Common myeloid progenitor, CD34-positive (primary cell): ENCODE results near the gene MDM1.

Experiments used
- CTCF ChIA-PET: fragments of 350-600 bp; sonication (Branson Sonifier 250); formaldehyde crosslinking; loops from one replicate; lab custom pipeline; 2021; ENCODE audit warnings: antibody characterized with exemption; lab: Charles Lee
- POLR2A ChIA-PET: fragments of 350-600 bp; sonication (Branson Sonifier 250); formaldehyde crosslinking; loops from one replicate; lab custom pipeline; 2021; ENCODE audit warnings: antibody characterized with exemption; lab: Charles Lee
- DNase-seq, 3 donors: peaks; one replicate each; pipeline versions ENCODE4 v3.0.0 to v3.0.0-alpha.2; 2013
- H3K27ac ChIP-seq, 2 experiments: 1 replicate in 1 of 2; 2 replicates in 1 of 2; pipeline ENCODE4 v1.7.0; 2013; ENCODE audit warnings: inconsistent platforms in 2 of 2, low read length in 2 of 2, mild to moderate bottlenecking in 2 of 2, low read depth in 1 of 2, moderate library complexity in 1 of 2; ENCODE audit not compliant: severe bottlenecking in 2 of 2, insufficient read depth in 1 of 2, poor library complexity in 1 of 2
- H3K27me3 ChIP-seq, 5 experiments: replicated peaks in 2 of 5; 1 replicate in 3 of 5; 2 replicates in 2 of 5; pipeline versions ENCODE4 v1.6.1 to v1.7.0; 2013; ENCODE audit warnings: low read length in 4 of 5, mild to moderate bottlenecking in 2 of 5, moderate library complexity in 2 of 5, inconsistent platforms in 1 of 5; ENCODE audit not compliant: insufficient read depth in 5 of 5, control insufficient read depth in 4 of 5
- H3K36me3 ChIP-seq, 4 experiments: 1 replicate in 2 of 4; 2 replicates in 2 of 4; pipeline versions ENCODE4 v1.6.1 to v1.7.0; 2013; ENCODE audit warnings: low read length in 3 of 4, control low read depth in 1 of 4, mild to moderate bottlenecking in 1 of 4; ENCODE audit not compliant: control insufficient read depth in 4 of 4, insufficient read depth in 4 of 4
- H3K4me1 ChIP-seq, 4 experiments: 1 replicate in 3 of 4; 2 replicates in 1 of 4; pipeline versions ENCODE4 v1.6.1 to v1.7.1; 2013; ENCODE audit warnings: low read length in 3 of 4, mild to moderate bottlenecking in 3 of 4, control low read depth in 1 of 4, inconsistent platforms in 1 of 4, moderate library complexity in 1 of 4; ENCODE audit not compliant: control insufficient read depth in 4 of 4, insufficient read depth in 4 of 4; ENCODE audit errors: control extremely low read depth in 1 of 4
- H3K4me3 ChIP-seq, 7 experiments: 1 replicate in 4 of 7; 2 replicates in 3 of 7; pipeline versions ENCODE4 v1.5.1 to v1.7.0; 2013; ENCODE audit warnings: mild to moderate bottlenecking in 7 of 7, low read length in 6 of 7, moderate library complexity in 6 of 7, inconsistent platforms in 2 of 7, low read depth in 2 of 7, control low read depth in 1 of 7; ENCODE audit not compliant: insufficient read depth in 4 of 7, control insufficient read depth in 1 of 7; ENCODE audit errors: extremely low read depth in 1 of 7
- H3K9me3 ChIP-seq, 5 experiments: 1 replicate in 4 of 5; 2 replicates in 1 of 5; pipeline versions ENCODE4 v1.6.1 to v1.7.1; 2013; ENCODE audit warnings: low read length in 4 of 5, mild to moderate bottlenecking in 2 of 5, inconsistent platforms in 1 of 5, low read depth in 1 of 5, moderate library complexity in 1 of 5; ENCODE audit not compliant: control insufficient read depth in 4 of 5, insufficient read depth in 2 of 5; ENCODE audit errors: control extremely low read depth in 1 of 5
- WGBS: methylation state at CpG from one replicate; pipeline ENCODE4 v1.1.5; 2013; ENCODE audit not compliant: insufficient coverage; 5-methylcytosine and 5-hydroxymethylcytosine counted together

The MDM1 gene

DNA sequence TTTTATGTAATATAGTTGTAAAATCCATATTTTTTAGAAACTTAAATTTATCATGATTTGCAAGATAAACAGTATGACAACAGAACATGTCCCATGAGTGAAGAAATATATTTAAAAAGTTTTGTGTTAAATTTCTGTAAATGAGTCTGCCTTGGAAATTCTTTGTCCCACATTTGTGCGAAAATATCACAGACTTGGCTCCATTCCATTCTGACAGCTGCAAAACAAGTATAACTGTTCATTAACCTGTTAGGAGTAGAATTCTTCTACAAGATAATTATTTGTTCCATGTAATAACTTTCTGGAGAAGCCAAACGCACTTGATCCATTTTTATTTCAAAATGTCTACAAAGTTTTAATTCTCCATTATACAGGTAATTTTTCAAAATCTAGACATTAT lies 37.9 kb downstream of the MDM1 start:
- DNase-seq = no peak
- Histone ChIP-seq H3K4me3 (no peak overlapping the region), H3K36me3 (peaks cover 5 to 20% (median 16%) of the 10 kb centered on the region in 4 experiments), H3K27ac (no peak overlapping the region), H3K9me3 (peaks cover 0 to under 1% (median 0%) of the 10 kb centered on the region in 5 experiments), H3K27me3 (no peaks in the 10 kb centered on the region), H3K4me1 (no peaks in the 10 kb centered on the region)
- no CpG with 5 or more reads among the region's 2 CpGs for WGBS
- POLR2A ChIA-PET = no interaction called here
- CTCF ChIA-PET = interaction anchor here (2.2 kb wide), 1 partner anchor 16 kb away, joined by 5 read pairs; no protein-coding TSS in a partner anchor

DNA sequence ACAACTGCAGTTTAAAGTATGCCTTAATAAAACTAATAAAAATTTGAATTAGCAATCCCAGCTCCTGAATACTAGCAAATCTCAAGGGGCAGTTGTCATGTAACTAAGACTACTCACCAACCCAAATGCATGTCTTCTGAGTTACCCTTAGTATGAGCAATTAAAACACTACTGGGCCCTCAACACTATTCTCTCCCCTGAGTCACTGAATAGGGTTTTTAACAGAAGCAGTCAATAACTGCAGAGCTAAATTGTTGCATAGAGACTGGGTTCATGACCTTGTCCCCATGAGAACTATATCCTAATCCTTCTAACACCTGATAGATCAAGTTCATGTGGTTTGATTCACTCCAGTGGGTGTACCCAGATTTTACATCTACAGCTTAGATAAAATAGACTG lies 38.8 kb downstream of the MDM1 start:
- Histone ChIP-seq H3K36me3 (peaks cover 5 to 17% (median 11%) of the 10 kb centered on the region in 4 experiments), H3K4me1 (no peaks in the 10 kb centered on the region), H3K27me3 (no peaks in the 10 kb centered on the region), H3K9me3 (no peaks in the 10 kb centered on the region), H3K27ac (no peak overlapping the region), H3K4me3 (no peak overlapping the region)
- DNase-seq = no peak
- POLR2A ChIA-PET = no interaction called here
- CTCF ChIA-PET = interaction anchor here (2.2 kb wide), 1 partner anchor 15 kb away, joined by 5 read pairs; no protein-coding TSS in a partner anchor

DNA sequence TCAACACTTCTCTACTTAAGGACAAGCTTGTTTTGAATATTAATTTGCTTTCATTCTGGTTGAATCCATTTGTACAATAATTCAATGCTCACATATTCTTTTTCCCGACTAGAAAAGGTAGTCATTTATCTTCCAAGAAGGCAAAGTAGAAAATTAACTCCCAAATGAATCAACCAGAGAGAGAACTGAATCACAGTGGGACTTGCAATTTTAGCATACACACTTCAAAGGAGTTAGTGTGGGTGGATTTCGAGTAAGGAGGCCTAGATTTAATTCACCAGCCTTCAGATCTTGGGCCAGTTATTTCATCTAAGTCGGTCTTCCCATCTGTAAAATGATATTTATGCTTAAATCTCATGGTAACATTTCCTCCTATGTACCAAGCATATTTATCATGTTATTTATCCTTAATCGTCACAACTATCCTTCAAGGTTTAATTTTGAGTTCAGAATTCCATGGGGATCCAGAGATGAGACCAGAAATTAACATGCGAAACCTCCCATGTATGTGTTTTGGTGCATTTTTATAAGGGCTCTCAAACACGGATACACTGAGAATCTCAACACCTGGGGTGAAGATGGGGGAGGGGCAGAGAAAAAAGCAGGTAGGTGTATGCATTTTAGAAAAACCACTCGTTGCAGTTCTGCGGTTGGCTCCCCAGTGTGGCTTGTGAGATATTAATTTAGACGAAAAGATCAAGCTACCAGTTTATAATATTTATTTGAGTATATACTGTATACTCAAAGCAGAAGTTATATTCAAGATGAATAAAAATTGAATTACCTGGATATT lies 39.8 kb downstream of the MDM1 start:
- no peaks in the 10 kb centered on the region for H3K9me3 ChIP-seq
- no peak for DNase-seq
- ChIA-PET POLR2A (no interaction called here), CTCF (interaction anchor here (2.2 kb wide), 1 partner anchor 14 kb away, joined by 5 read pairs; no protein-coding TSS in a partner anchor)
- 94% methylated on average over 2 of the region's 9 CpGs for WGBS
- peaks cover 5 to 10% (median 7%) of the 10 kb centered on the region in 4 experiments for H3K36me3 ChIP-seq
- H3K4me3 ChIP-seq = no peak overlapping the region
- no peak overlapping the region for H3K27ac ChIP-seq
- no peaks in the 10 kb centered on the region for H3K4me1 ChIP-seq
- no peaks in the 10 kb centered on the region for H3K27me3 ChIP-seq

DNA sequence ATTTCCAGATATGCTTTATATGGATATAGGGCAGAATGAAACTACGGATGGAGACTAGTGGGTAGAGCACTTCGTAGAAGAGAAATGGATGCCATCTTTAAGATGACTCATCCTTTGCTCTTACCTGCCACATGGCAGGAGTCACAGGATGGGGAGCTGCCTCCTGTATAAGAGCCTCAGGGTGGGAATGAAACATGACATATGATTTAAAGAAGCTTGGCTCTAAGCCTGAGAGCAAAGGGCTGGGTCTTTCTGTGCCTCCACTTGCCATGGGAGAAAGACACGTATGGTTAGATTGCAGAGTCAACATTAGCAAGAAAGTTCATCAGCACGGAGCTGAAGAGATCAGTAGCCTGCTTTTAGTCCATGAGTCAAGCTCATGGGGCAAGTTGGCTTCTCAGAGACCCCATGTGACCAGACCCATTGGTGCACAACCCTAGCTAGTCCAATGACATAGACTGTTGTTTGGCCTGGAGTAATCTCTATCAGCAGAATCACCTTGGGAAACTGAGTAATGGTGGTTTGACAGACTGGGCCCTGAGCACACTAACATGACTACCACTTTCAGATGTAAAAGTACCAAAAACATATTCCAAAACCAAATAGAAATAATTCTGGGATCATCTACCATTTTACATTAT lies 40.6 kb downstream of the MDM1 start:
- H3K4me1 ChIP-seq = no peaks in the 10 kb centered on the region
- H3K27ac ChIP-seq = no peak overlapping the region
- no peak for DNase-seq
- ChIA-PET CTCF (interaction anchor here (1.3 kb wide), 1 partner anchor 10 kb away, joined by 4 read pairs; no protein-coding TSS in a partner anchor), POLR2A (no interaction called here)
- WGBS = 100% methylated on average over 2 of the region's 4 CpGs
- no peaks in the 10 kb centered on the region for H3K9me3 ChIP-seq
- H3K4me3 ChIP-seq = no peak overlapping the region
- H3K27me3 ChIP-seq = no peaks in the 10 kb centered on the region
- H3K36me3 ChIP-seq = peaks cover 5 to 7% (median 5%) of the 10 kb centered on the region in 4 experiments

DNA sequence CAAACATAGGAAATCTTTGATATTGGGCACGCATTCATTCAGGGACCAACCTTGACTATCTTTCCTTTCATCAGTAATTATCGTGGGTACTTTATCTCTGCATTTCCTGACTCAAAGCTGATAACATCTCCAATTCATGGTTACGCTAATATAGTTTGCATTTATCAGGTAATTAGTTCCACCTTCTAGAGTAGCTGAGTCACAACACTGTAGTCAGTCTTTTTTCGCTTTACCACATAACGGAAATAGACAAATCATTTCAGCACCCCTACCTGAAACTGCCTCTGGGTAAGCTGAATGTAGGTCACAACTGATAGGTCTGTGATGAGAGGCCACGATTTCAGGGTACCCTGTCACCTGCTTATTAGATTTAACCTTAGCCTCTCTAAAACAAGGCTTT lies 42.0 kb downstream of the MDM1 start:
- no peaks in the 10 kb centered on the region for H3K4me1 ChIP-seq
- POLR2A ChIA-PET = no interaction called here
- 83% methylated on average over 4 of the region's 6 CpGs for WGBS

DNA sequence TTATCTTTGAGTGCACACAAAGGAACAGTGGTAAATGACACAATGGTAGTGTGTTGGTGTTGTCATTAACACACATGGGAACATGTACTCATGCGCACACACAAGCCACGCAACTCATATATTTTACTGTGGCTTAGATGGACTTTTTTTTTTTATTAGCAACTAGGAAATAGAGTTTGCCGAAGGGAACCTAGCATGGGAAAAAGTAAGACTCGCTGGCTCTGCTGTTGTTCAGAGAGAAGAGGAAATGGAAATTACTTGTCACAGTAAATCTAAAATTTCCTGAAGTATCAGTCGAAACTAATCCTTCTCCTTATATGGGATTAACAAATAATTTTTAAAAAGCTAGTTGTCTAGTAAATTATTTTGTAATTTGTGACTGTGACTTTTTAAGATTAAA lies 45.1 kb downstream of the MDM1 start:
- no peak for DNase-seq
- H3K27me3 ChIP-seq = no peaks in the 10 kb centered on the region
- H3K4me3 ChIP-seq = no peak overlapping the region
- WGBS = no CpG with 5 or more reads among the region's 5 CpGs
- CTCF ChIA-PET = no interaction called here
- H3K27ac ChIP-seq = no peak overlapping the region
- H3K36me3 ChIP-seq = no peaks in the 10 kb centered on the region
- no peaks in the 10 kb centered on the region for H3K9me3 ChIP-seq
- POLR2A ChIA-PET = no interaction called here
- no peaks in the 10 kb centered on the region for H3K4me1 ChIP-seq

More for the DNA sequence above, 42.0 kb downstream of the MDM1 start:
- DNase-seq = no peak
- CTCF ChIA-PET = no interaction called here
- Histone ChIP-seq H3K9me3 (no peaks in the 10 kb centered on the region), H3K27me3 (no peaks in the 10 kb centered on the region), H3K27ac (no peak overlapping the region), H3K4me3 (no peak overlapping the region), H3K36me3 (peaks cover under 1 to 5% (median 5%) of the 10 kb centered on the region in 4 experiments)

DNA sequence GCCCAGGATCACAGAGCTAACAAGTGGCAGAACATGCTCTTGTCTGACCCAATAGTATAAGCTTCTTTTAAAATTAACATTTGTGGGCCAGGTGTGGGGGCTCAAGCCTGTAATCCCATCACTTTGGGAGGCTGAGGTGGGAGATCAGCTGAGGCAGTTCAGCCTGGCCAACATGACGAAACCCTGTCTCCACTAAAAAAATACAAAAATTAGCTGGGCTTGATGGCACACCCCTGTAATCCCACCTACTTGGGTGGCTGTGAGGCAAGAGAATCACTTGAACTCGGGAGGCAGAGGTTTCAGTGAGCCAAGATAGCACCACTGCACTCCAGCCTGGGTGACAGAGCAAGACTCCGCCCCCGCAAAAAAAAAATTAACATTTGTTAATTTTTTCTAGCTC lies 45.8 kb downstream of the MDM1 start:
- DNase-seq = no peak
- Histone ChIP-seq H3K27me3 (no peaks in the 10 kb centered on the region), H3K9me3 (no peaks in the 10 kb centered on the region), H3K27ac (no peak overlapping the region), H3K36me3 (no peaks in the 10 kb centered on the region), H3K4me3 (no peak overlapping the region), H3K4me1 (no peaks in the 10 kb centered on the region)
- ChIA-PET POLR2A (no interaction called here), CTCF (no interaction called here)
- WGBS = 97% methylated on average over 3 of the region's 4 CpGs
